ENCODE data around the gene STARD4.

Gene STARD4

DNA sequence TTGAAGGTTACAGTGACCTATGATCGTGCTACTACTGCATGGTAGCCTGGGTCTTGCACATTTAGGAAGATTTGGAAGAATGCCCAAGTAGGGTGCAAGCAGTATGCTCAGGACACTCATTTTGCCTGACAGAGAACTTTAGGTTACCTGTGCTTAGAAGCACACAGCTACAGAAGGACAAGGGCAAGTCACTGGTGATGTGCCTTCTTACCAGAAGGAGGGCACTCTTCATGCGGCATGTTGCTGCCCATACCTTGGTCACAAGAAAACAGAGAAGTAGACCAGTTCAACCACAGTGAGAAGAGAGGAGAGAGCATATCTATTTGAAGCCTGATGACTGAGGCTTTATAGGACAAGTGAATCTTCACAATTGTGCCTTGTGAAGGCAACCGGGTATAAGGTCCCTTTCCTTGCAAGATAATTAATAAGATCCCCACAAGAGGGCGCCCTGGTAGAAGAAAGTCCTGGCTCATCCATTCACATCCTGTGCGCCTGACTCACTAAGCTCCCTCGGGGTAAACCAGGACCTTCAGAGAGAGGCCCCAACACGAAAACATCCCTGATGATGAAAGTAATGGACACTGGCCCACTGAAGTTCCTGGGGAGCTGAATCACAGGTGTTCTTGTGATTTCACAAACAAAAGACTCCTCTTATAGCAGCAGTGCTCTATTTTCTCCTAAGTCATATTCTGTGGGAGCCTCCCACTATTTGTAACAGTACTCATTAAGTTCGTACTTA is 38.1 kb upstream of the STARD4 start:
- Histone ChIP-seq H3K27ac (no peak overlapping the region), H3K27me3 (ENCODE audit: insufficient read depth, low read depth, severe bottlenecking) (no peaks in the 10 kb centered on the region), H3K4me3 (ENCODE audit: low read depth, low read length) (no peak overlapping the region), H3K36me3 (no peaks in the 10 kb centered on the region), H3K9me3 (ENCODE audit: severe bottlenecking) (no peaks in the 10 kb centered on the region)
- peak; percentile 79 for DNase-seq
- TF ChIP-seq CTCF (IDR thresholded peaks at IDR 0.05; ENCODE audit: low read depth, low read length), result peak; percentile 50

DNA sequence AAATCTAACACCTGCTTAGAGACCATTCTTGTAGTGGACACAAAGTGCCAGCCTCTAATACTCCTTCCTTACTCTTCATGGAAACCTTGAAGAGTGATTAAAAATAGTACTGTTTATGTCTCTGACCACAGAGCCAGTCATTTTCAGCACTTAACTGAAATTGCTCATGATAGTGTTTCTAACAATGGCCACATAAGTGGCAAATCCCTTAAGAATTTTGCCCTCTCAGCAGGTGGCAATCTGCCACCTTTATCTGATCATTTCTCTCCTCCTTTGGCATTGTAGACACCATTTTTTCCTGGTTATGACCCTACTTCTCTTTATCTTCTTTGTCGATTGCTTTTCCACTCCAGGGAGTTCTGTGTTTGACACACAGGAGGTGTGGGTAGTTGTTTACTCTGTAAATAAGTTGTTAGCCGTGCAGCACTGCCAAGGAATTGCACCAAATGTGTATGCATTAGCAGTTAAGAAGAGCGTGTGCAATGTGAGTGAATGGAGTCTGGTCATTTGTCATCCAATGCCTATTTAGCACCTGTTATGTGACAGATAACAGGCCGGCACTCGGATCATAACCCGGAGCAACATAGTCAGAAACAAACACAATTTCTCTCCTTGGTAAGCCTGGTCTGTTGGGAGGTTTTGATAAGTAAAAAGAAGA is 36.8 kb upstream of the STARD4 start:
- H3K4me3 ChIP-seq (ENCODE audit: low read depth, low read length), result no peak overlapping the region
- no peaks in the 10 kb centered on the region for H3K27me3 ChIP-seq (ENCODE audit: insufficient read depth, low read depth, severe bottlenecking)
- no peak for TF ChIP-seq CTCF (IDR thresholded peaks at IDR 0.05; ENCODE audit: low read depth, low read length)
- no peaks in the 10 kb centered on the region for H3K36me3 ChIP-seq
- no peaks in the 10 kb centered on the region for H3K9me3 ChIP-seq (ENCODE audit: severe bottlenecking)
- DNase-seq, result no peak
- no peak overlapping the region for H3K27ac ChIP-seq

GRCh38 chr5:111548348-111548950 is 36.1 kb upstream of the STARD4 start:
- H3K36me3 ChIP-seq, result no peaks in the 10 kb centered on the region
- TF ChIP-seq CTCF (IDR thresholded peaks at IDR 0.05; ENCODE audit: low read depth, low read length), result no peak
- no peak overlapping the region for H3K4me3 ChIP-seq (ENCODE audit: low read depth, low read length)
- no peaks in the 10 kb centered on the region for H3K9me3 ChIP-seq (ENCODE audit: severe bottlenecking)
- DNase-seq, result no peak
- no peak overlapping the region for H3K27ac ChIP-seq
- H3K27me3 ChIP-seq (ENCODE audit: insufficient read depth, low read depth, severe bottlenecking), result no peaks in the 10 kb centered on the region

DNA sequence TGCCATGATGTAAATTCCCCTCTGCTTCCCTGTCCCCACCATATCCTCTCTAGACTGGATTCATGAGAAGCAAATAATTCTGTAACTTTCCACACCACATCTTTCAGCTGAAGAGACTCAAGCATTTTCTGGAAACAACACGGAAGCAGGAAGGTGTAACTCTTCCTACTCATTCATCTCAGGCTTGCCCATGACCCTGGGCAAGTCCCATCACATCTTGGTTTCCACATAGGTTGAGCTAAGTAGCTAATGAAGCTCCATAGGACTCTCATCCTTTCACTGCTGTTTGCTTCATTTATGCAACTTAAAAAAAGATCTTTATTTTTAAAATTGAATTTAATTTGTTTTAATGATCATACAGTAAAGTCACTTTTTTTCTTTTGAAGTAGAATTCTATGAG is 32.7 kb upstream of the STARD4 start:
- H3K27ac ChIP-seq, result no peak overlapping the region
- no peaks in the 10 kb centered on the region for H3K9me3 ChIP-seq (ENCODE audit: severe bottlenecking)
- no peaks in the 10 kb centered on the region for H3K27me3 ChIP-seq (ENCODE audit: insufficient read depth, low read depth, severe bottlenecking)
- no peaks in the 10 kb centered on the region for H3K36me3 ChIP-seq
- no peak for DNase-seq
- H3K4me3 ChIP-seq (ENCODE audit: low read depth, low read length), result no peak overlapping the region
- no peak for TF ChIP-seq CTCF (IDR thresholded peaks at IDR 0.05; ENCODE audit: low read depth, low read length)

- no peak for DNase-seq
- Histone ChIP-seq H3K27me3 (ENCODE audit: insufficient read depth, low read depth, severe bottlenecking) (no peaks in the 10 kb centered on the region), H3K27ac (no peak overlapping the region), H3K4me3 (ENCODE audit: low read depth, low read length) (no peak overlapping the region), H3K36me3 (no peaks in the 10 kb centered on the region), H3K9me3 (ENCODE audit: severe bottlenecking) (no peaks in the 10 kb centered on the region)
- no peak for TF ChIP-seq CTCF (IDR thresholded peaks at IDR 0.05; ENCODE audit: low read depth, low read length)
Observed at GRCh38 chr5:111537141-111538024, 25.0 kb upstream of the STARD4 start.
